Osteoblast (primary cell): ENCODE data around the gene DMBT1. TPM values are rescaled to one million over a fixed set of nuclear protein-coding genes. Genes with fewer than 3 reads are reported as not detected.
"Not testable (repeated sequence)": the region's sequence is repeated elsewhere in the genome, so short reads cannot be mapped to it uniquely, and the experiment has no call there.

Source experiments
- DNase-seq: peaks from one replicate; pipeline ENCODE4 v3.0.0; 2011; ENCODE audit warnings: low spot score, mixed read lengths; ENCODE audit not compliant: insufficient read length; ENCODE audit errors: missing footprints
- H2AFZ ChIP-seq: 2 replicates; pipeline ENCODE4 v1.6.0; 2011; ENCODE audit warnings: mild to moderate bottlenecking, low read length
- H3K27ac ChIP-seq: 2 replicates; pipeline ENCODE4 v1.5.1; 2011; ENCODE audit warnings: mild to moderate bottlenecking, low read depth, low read length, moderate library complexity
- H3K27me3 ChIP-seq: 2 replicates; pipeline ENCODE4 v1.6.0; 2012; ENCODE audit warnings: mild to moderate bottlenecking, control low read depth, inconsistent platforms, low read length, moderate library complexity; ENCODE audit not compliant: insufficient read depth
- H3K36me3 ChIP-seq: 2 replicates; pipeline ENCODE4 v1.5.1; 2011; ENCODE audit warnings: mild to moderate bottlenecking, low read length, control low read depth, moderate library complexity; ENCODE audit not compliant: insufficient read depth
- H3K4me1 ChIP-seq: 2 replicates; pipeline ENCODE4 v1.5.1; 2011; ENCODE audit warnings: mild to moderate bottlenecking, low read length, control low read depth, moderate library complexity; ENCODE audit not compliant: insufficient read depth
- H3K4me2 ChIP-seq: 2 replicates; pipeline ENCODE4 v1.6.0; 2011; ENCODE audit warnings: mild to moderate bottlenecking, low read length; ENCODE audit not compliant: insufficient read depth
- H3K4me3 ChIP-seq: fragments of 200-600 bp; sonication (generic); 3 replicates; pipeline ENCODE4 v1.5.1; 2012; ENCODE audit warnings: mild to moderate bottlenecking, low read length, inconsistent platforms; ENCODE audit not compliant: insufficient read depth
- H3K79me2 ChIP-seq: 2 replicates; pipeline ENCODE4 v1.6.0; 2012; ENCODE audit warnings: mild to moderate bottlenecking, low read length, control low read depth, inconsistent platforms; ENCODE audit not compliant: insufficient read depth
- H3K9me3 ChIP-seq: 2 replicates; pipeline ENCODE4 v1.5.1; 2011; ENCODE audit warnings: low read depth, low read length, control low read depth
- H4K20me1 ChIP-seq: 2 replicates; pipeline ENCODE4 v1.6.0; 2012; ENCODE audit warnings: mild to moderate bottlenecking, low read length, control low read depth; ENCODE audit not compliant: insufficient read depth
- CTCF ChIP-seq: IDR thresholded peaks from 2 replicates; pipeline ENCODE4 v1.5.1; 2011; ENCODE audit warnings: mild to moderate bottlenecking, low read depth, low read length, moderate library complexity; ENCODE audit errors: extremely low read depth
- total RNA-seq: library from RNA; depleted of rRNA; stranded (reverse); fragments of >200 nt; gene quantifications from 2 replicates; pipeline ENCODE4 v1.2.3, GENCODE V29; 2012

DMBT1 gene
- total RNA-seq, 1 donor = under 0.01 TPM

DNA sequence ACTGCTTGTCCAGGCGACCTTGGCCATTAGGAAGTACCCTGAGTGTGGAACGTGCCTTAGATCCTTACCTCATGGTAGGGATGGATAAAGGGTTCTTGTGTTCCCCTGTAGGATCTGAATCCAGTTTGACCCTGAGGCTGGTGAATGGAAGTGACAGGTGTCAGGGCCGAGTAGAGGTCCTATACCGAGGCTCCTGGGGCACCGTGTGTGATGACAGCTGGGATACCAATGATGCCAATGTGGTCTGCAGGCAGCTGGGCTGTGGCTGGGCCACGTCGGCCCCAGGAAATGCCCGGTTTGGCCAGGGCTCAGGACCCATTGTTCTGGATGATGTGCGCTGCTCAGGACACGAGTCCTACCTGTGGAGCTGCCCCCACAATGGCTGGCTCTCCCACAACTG lies 31.6 kb downstream of the DMBT1 start:
- H3K79me2 ChIP-seq = no peaks in the 10 kb centered on the region
- H2AFZ ChIP-seq = no peak overlapping the region
- DNase-seq = no peak
- TF ChIP-seq CTCF = no peak
- no peak overlapping the region for H3K4me3 ChIP-seq
- no peak overlapping the region for H3K4me2 ChIP-seq
- H4K20me1 ChIP-seq = no peaks in the 10 kb centered on the region
- H3K9me3 ChIP-seq = no peaks in the 10 kb centered on the region
- H3K4me1 ChIP-seq = no peaks in the 10 kb centered on the region
- H3K27ac ChIP-seq = no peak overlapping the region
- no peaks in the 10 kb centered on the region for H3K36me3 ChIP-seq
- peaks cover 3% of the 10 kb centered on the region for H3K27me3 ChIP-seq

DNA sequence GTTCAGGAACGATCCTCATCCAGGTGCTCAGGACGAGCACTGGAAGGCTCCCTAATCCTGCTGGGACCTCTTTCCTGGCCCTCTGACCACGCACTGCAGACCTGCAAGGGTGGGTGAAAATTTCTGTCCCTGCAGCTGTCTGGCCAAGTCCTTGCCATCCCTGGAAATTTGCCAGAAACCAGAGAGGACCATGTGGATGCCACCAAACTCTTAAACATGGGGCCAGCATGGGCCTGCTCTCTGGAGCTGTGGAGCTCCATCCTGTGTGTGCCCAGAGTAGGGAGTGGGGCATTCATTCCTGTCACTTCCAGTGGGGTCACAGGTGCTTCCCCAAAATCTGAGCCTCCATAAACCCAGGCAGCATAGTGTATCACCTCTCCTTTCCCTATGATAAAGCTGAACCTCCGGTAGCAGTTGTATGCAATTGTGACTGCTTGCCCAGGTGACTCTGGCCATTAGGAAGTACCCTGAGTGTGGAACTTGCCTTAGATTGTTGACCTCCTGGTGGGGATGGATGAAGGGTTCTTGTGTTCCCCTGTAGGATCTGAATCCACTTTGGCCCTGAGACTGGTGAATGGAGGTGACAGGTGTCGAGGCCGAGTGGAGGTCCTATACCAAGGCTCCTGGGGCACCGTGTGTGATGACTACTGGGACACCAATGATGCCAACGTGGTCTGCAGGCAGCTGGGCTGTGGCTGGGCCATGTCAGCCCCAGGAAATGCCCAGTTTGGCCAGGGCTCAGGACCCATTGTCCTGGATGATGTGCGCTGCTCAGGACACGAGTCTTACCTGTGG lies 57.1 kb downstream of the DMBT1 start:
- Histone ChIP-seq H3K9me3 (no peaks in the 10 kb centered on the region), H3K4me3 (no peak overlapping the region), H3K27ac (no peak overlapping the region), H3K79me2 (no peaks in the 10 kb centered on the region), H2AFZ (no peak overlapping the region), H3K36me3 (no peaks in the 10 kb centered on the region), H3K4me1 (no peaks in the 10 kb centered on the region), H3K27me3 (peaks cover 5% of the 10 kb centered on the region), H4K20me1 (no peaks in the 10 kb centered on the region), H3K4me2 (no peak overlapping the region)
- no peak for TF ChIP-seq CTCF
- DNase-seq = no peak

- no peak for DNase-seq
- Histone ChIP-seq H3K4me1 (no peaks in the 10 kb centered on the region), H3K79me2 (no peaks in the 10 kb centered on the region), H3K27ac (no peak overlapping the region), H3K27me3 (peaks cover 5% of the 10 kb centered on the region), H2AFZ (no peak overlapping the region), H3K9me3 (no peaks in the 10 kb centered on the region), H4K20me1 (no peaks in the 10 kb centered on the region), H3K4me3 (no peak overlapping the region), H3K36me3 (no peaks in the 10 kb centered on the region), H3K4me2 (no peak overlapping the region)
- TF ChIP-seq CTCF = no peak
Measured at GRCh38 chr10:122618461-122619165, 58.1 kb downstream of the DMBT1 start.

- not testable (repeated sequence) for H3K4me2 ChIP-seq, H3K27me3 ChIP-seq, H3K27ac ChIP-seq, H3K36me3 ChIP-seq, H3K79me2 ChIP-seq, H2AFZ ChIP-seq, H4K20me1 ChIP-seq, H3K9me3 ChIP-seq, DNase-seq, H3K4me1 ChIP-seq, H3K4me3 ChIP-seq
Measured at GRCh38 chr10:122620961-122621360, 60.4 kb downstream of the DMBT1 start.
